HUES64 (cell line): ENCODE data around the gene EPB41L3.

ENCODE experiments used
- H3K27ac ChIP-seq: 2 replicates; pipeline ENCODE4 v1.7.0; 2013; ENCODE audit warnings: low read depth, low read length, inconsistent platforms
- H3K27me3 ChIP-seq: 2 replicates; pipeline ENCODE4 v1.6.1; 2013; ENCODE audit warnings: mild to moderate bottlenecking, low read length; ENCODE audit not compliant: insufficient read depth
- H3K36me3 ChIP-seq: 2 replicates; pipeline ENCODE4 v1.6.1; 2013; ENCODE audit warnings: mild to moderate bottlenecking, low read length; ENCODE audit not compliant: insufficient read depth
- H3K4me1 ChIP-seq: 2 replicates; pipeline ENCODE4 v1.6.1; 2013; ENCODE audit warnings: mild to moderate bottlenecking, low read length, moderate library complexity; ENCODE audit not compliant: insufficient read depth
- H3K4me3 ChIP-seq: 2 replicates; pipeline ENCODE4 v1.5.1; 2013; ENCODE audit warnings: mild to moderate bottlenecking, low read length, moderate library complexity
- H3K9ac ChIP-seq: 2 replicates; pipeline ENCODE4 v1.6.1; 2013; ENCODE audit warnings: mild to moderate bottlenecking, low read depth, low read length
- H3K9me3 ChIP-seq: 2 replicates; pipeline ENCODE4 v1.6.1; 2013; ENCODE audit warnings: low read depth, low read length; ENCODE audit not compliant: insufficient read depth
- WGBS: fragments of 150-250, 120-280 bp; methylation state at CpG from one replicate; pipeline ENCODE4 v1.1.7; 2013; ENCODE audit warnings: missing lambda C conversion rate; 5-methylcytosine and 5-hydroxymethylcytosine counted together

EPB41L3 gene

DNA sequence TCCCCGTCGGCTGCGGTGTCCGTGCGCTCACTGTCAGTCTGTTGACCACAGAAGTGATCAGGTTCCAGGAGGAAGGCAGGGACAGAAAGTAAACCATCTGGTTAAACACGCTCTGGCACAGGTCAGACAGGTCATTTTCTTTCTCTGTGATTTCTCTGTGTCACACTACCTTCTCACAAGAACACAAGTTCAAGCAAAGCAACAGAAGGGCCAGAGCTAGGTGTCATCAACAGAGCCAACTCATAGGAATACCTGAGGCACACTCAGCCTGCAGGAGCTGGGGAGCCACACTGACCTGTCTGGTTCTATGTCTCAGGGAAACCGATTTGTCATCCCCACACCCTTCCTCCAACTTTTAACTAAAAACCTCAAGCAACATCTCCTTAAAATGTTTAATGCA lies 133.2 kb downstream of the EPB41L3 start:
- Histone ChIP-seq H3K4me1 (peaks cover 14% of the 10 kb centered on the region), H3K9ac (no peak overlapping the region), H3K4me3 (no peak overlapping the region), H3K36me3 (no peaks in the 10 kb centered on the region), H3K27me3 (no peaks in the 10 kb centered on the region), H3K9me3 (no peaks in the 10 kb centered on the region), H3K27ac (no peak overlapping the region)
- WGBS = 93% methylated on average over 7 of the region's 7 CpGs

DNA sequence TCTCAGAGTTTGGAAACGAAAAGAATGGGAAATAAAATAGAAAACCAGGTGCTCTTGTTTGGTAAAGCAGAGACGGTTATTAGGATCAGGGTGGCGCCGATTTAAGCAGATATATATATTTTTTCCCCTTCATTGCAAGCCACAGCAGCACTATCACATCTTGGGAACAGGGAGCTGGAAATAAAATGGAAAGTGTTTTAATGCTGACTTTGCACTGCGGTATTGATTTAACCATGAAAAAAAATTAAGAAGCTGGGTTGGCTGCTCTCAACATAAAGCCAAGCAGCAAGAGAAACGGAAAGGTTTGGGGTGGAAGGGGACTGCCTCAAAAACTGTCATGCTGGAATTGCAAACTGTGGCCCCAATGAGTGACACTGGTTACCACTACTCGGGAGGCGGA lies 145.5 kb downstream of the EPB41L3 start:
- no peaks in the 10 kb centered on the region for H3K9me3 ChIP-seq
- H3K4me1 ChIP-seq = peaks cover 7% of the 10 kb centered on the region; the same call in 1 of the 2 replicates
- no peak overlapping the region for H3K9ac ChIP-seq
- H3K36me3 ChIP-seq = no peaks in the 10 kb centered on the region
- WGBS = 97% methylated on average over 8 of the region's 8 CpGs
- H3K4me3 ChIP-seq = no peak overlapping the region
- no peak overlapping the region for H3K27ac ChIP-seq
- no peaks in the 10 kb centered on the region for H3K27me3 ChIP-seq

- Histone ChIP-seq H3K27me3 (no peaks in the 10 kb centered on the region), H3K9me3 (no peaks in the 10 kb centered on the region), H3K27ac (no peak overlapping the region), H3K36me3 (no peaks in the 10 kb centered on the region), H3K4me1 (peaks cover 7% of the 10 kb centered on the region; the same call in 1 of the 2 replicates), H3K4me3 (no peak overlapping the region), H3K9ac (no peak overlapping the region)
- WGBS = 95% methylated on average over 18 of the region's 18 CpGs
Observed at GRCh38 chr18:5397102-5397501, 146.7 kb downstream of the EPB41L3 start.

GRCh38 chr18:5395860-5396448 lies 147.8 kb downstream of the EPB41L3 start:
- H3K27ac ChIP-seq = no peak overlapping the region
- peaks cover 7% of the 10 kb centered on the region; the same call in 1 of the 2 replicates for H3K4me1 ChIP-seq
- H3K4me3 ChIP-seq = no peak overlapping the region
- H3K36me3 ChIP-seq = no peaks in the 10 kb centered on the region
- H3K9me3 ChIP-seq = no peaks in the 10 kb centered on the region
- no peaks in the 10 kb centered on the region for H3K27me3 ChIP-seq
- 96% methylated on average over 6 of the region's 6 CpGs for WGBS
- no peak overlapping the region for H3K9ac ChIP-seq

DNA sequence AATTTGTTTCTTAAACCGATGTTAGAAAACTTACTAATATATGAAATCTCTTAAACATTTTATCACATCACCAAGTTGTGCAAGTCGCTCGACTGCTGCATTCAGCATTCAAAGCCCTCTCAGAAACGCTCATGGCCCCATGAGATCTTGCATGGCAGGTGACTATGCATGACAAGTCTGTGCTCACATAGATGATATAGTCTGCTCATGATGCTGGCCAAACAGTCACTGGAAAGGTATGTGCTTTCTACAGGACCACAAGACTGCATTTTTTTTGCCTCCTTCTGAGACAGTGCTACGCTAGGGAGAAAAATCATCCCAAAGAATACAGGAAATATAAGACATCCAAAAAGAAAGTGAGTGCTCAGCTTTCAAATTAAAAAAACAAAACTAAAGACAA lies 150.0 kb downstream of the EPB41L3 start:
- H3K4me3 ChIP-seq = no peak overlapping the region
- H3K9me3 ChIP-seq = no peaks in the 10 kb centered on the region
- H3K27me3 ChIP-seq = no peaks in the 10 kb centered on the region
- no peaks in the 10 kb centered on the region for H3K36me3 ChIP-seq
- no peak overlapping the region for H3K27ac ChIP-seq
- H3K9ac ChIP-seq = no peak overlapping the region
- 96% methylated on average over 5 of the region's 5 CpGs for WGBS
- H3K4me1 ChIP-seq = peaks cover 7% of the 10 kb centered on the region; the same call in 1 of the 2 replicates

- no peaks in the 10 kb centered on the region for H3K27me3 ChIP-seq
- H3K9me3 ChIP-seq = no peaks in the 10 kb centered on the region
- no peak overlapping the region for H3K27ac ChIP-seq
- no peak overlapping the region for H3K4me3 ChIP-seq
- WGBS = 95% methylated on average over 7 of the region's 8 CpGs
- no peaks in the 10 kb centered on the region for H3K36me3 ChIP-seq
- no peak overlapping the region for H3K9ac ChIP-seq
- no peaks in the 10 kb centered on the region for H3K4me1 ChIP-seq
Observed at GRCh38 chr18:5391409-5391808, 152.4 kb downstream of the EPB41L3 start.

GRCh38 chr18:5389356-5389755 lies 154.4 kb downstream of the EPB41L3 start:
- 95% methylated on average over 2 of the region's 2 CpGs for WGBS
- H3K9me3 ChIP-seq = no peaks in the 10 kb centered on the region
- H3K27ac ChIP-seq = no peak overlapping the region
- H3K4me1 ChIP-seq = no peaks in the 10 kb centered on the region
- no peaks in the 10 kb centered on the region for H3K27me3 ChIP-seq
- H3K9ac ChIP-seq = no peak overlapping the region
- no peaks in the 10 kb centered on the region for H3K36me3 ChIP-seq
- no peak overlapping the region for H3K4me3 ChIP-seq

GRCh38 chr18:5388896-5389295 lies 154.9 kb downstream of the EPB41L3 start:
- 97% methylated on average over 3 of the region's 3 CpGs for WGBS
- Histone ChIP-seq H3K4me1 (peaks cover 2% of the 10 kb centered on the region; the same call in 1 of the 2 replicates), H3K9me3 (no peaks in the 10 kb centered on the region), H3K27ac (no peak overlapping the region), H3K9ac (no peak overlapping the region), H3K27me3 (no peaks in the 10 kb centered on the region), H3K36me3 (no peaks in the 10 kb centered on the region), H3K4me3 (no peak overlapping the region)

DNA sequence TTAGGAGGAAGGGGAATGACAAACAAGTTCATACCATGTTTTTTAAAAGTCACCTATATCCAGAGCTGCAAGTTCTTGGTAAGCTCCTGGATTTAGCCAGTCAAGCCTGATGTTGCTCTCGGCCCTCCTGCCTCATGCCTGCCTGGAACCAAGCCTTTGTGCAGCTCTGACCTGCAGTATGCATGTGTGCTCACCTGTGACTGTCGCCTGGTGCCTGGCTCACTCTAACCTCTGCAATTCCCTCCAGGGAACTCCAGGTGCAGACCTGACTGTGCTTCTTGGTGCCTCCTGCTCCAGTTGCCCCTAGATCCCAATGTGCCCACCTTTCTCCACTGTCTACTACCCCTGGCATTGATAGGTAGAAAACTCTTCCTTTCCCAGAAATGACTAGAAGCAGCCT lies 163.2 kb downstream of the EPB41L3 start:
- no peak overlapping the region for H3K9ac ChIP-seq
- no peaks in the 10 kb centered on the region for H3K9me3 ChIP-seq
- H3K4me1 ChIP-seq = peaks cover 6% of the 10 kb centered on the region; the same call in 1 of the 2 replicates
- 83% methylated on average over 2 of the region's 2 CpGs for WGBS
- H3K27ac ChIP-seq = no peak overlapping the region
- no peaks in the 10 kb centered on the region for H3K27me3 ChIP-seq
- no peak overlapping the region for H3K4me3 ChIP-seq
- H3K36me3 ChIP-seq = no peaks in the 10 kb centered on the region

DNA sequence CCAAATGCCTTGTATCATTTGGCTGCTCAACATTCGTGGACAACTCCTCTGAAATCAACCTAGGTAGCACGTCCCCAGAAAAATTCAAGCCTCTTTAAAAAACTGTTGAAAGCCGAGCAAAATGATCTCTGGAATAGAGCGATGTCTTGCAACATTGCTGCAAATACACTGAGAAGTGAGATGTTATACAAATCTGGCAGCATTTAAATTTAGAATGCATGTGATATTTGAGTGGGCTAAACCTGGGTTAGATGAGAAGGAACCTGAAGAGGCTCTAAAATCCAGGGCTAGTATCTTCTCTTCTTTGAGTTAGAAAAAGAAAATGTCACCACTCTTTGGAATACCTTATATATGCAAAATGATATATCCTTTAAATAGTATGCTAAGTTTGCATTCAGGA lies 166.8 kb downstream of the EPB41L3 start:
- H3K4me3 ChIP-seq = no peak overlapping the region
- no peaks in the 10 kb centered on the region for H3K36me3 ChIP-seq
- H3K9me3 ChIP-seq = no peaks in the 10 kb centered on the region
- H3K4me1 ChIP-seq = no peaks in the 10 kb centered on the region
- H3K27ac ChIP-seq = no peak overlapping the region
- 93% methylated on average over 4 of the region's 4 CpGs for WGBS
- H3K27me3 ChIP-seq = no peaks in the 10 kb centered on the region
- no peak overlapping the region for H3K9ac ChIP-seq

- Histone ChIP-seq H3K36me3 (no peaks in the 10 kb centered on the region), H3K9me3 (no peaks in the 10 kb centered on the region), H3K27ac (no peak overlapping the region), H3K4me1 (no peaks in the 10 kb centered on the region), H3K9ac (no peak overlapping the region), H3K4me3 (no peak overlapping the region), H3K27me3 (no peaks in the 10 kb centered on the region)
- WGBS = 80% methylated on average over 1 of the region's 1 CpG
Observed at GRCh38 chr18:5370332-5370731, 173.5 kb downstream of the EPB41L3 start.

GRCh38 chr18:5369513-5369912 lies 174.3 kb downstream of the EPB41L3 start:
- 94% methylated on average over 2 of the region's 2 CpGs for WGBS
- H3K27me3 ChIP-seq = no peaks in the 10 kb centered on the region
- no peak overlapping the region for H3K27ac ChIP-seq
- no peaks in the 10 kb centered on the region for H3K4me1 ChIP-seq
- H3K36me3 ChIP-seq = no peaks in the 10 kb centered on the region
- H3K4me3 ChIP-seq = no peak overlapping the region
- H3K9me3 ChIP-seq = no peaks in the 10 kb centered on the region
- no peak overlapping the region for H3K9ac ChIP-seq
